HepG2 (cell line): ENCODE measurements around the gene LZTR1. TPM values are rescaled to one million over a fixed set of nuclear protein-coding genes. Genes with fewer than 3 reads are reported as not detected.

ENCODE experiments used
- BHLHE40 ChIP-seq: IDR thresholded peaks from 2 replicates; pipeline ENCODE4 v1.6.1; 2011; ENCODE audit warnings: low read length, improper control_type of control experiment
- FOSL1 ChIP-seq: sonication (generic); formaldehyde crosslinking; IDR thresholded peaks from 2 replicates; pipeline ENCODE4 v1.9.0; 2021; ENCODE audit warnings: missing genetic modification reagents, borderline replicate concordance
- FOXA1 ChIP-seq, 2 experiments: fragments of 450-650 bp in 1 of 2; sonication (generic) in 1 of 2; formaldehyde crosslinking in 1 of 2; IDR thresholded peaks; 2 replicates each; pipeline versions ENCODE4 v1.4.0 to v1.6.1; 2016 to 2020; ENCODE audit warnings: missing genetic modification reagents in 1 of 2
- HDAC6 ChIP-seq: fragments of 200-600 bp; sonication (generic); IDR thresholded peaks from 2 replicates; pipeline ENCODE4 v1.7.0; 2017; ENCODE audit warnings: mild to moderate bottlenecking, antibody characterized with exemption, low read length, low read depth
- HOXA3 ChIP-seq: sonication (generic); formaldehyde crosslinking; IDR thresholded peaks from 2 replicates; pipeline ENCODE4 v1.5.0; 2020; ENCODE audit warnings: missing genetic modification reagents
- IRF2 ChIP-seq: IDR thresholded peaks from 2 replicates; pipeline ENCODE4 v1.6.1; 2018; ENCODE audit warnings: missing genetic modification reagents, missing compliant biosample characterization
- ISL2 ChIP-seq: sonication (generic); formaldehyde crosslinking; IDR thresholded peaks from 2 replicates; pipeline ENCODE4 v1.5.0; 2020; ENCODE audit warnings: missing genetic modification reagents
- JUND ChIP-seq: sonication (generic); formaldehyde crosslinking; IDR thresholded peaks from 2 replicates; pipeline ENCODE4 v1.8.0; 2022; ENCODE audit warnings: mild to moderate bottlenecking, missing genetic modification reagents
- MAZ ChIP-seq, 2 experiments: sonication (generic) in 1 of 2; formaldehyde crosslinking in 1 of 2; IDR thresholded peaks; 2 replicates each; pipeline versions ENCODE4 v1.5.0 to v1.6.1; 2012 to 2020; ENCODE audit warnings: low read depth in 2 of 2, mild to moderate bottlenecking in 2 of 2, borderline replicate concordance in 1 of 2, improper control_type of control experiment in 1 of 2, low read length in 1 of 2, missing genetic modification reagents in 1 of 2, moderate library complexity in 1 of 2
- MIXL1 ChIP-seq: IDR thresholded peaks from 2 replicates; pipeline ENCODE4 v1.6.1; 2016
- NFIC ChIP-seq: IDR thresholded peaks from 2 replicates; pipeline ENCODE4 v1.6.1; 2012; ENCODE audit warnings: mild to moderate bottlenecking, low read length, inconsistent platforms
- NFKB2 ChIP-seq: sonication (generic); formaldehyde crosslinking; IDR thresholded peaks from 2 replicates; pipeline ENCODE4 v1.4.0; 2020; ENCODE audit warnings: missing genetic modification reagents, borderline replicate concordance
- NFYC ChIP-seq: IDR thresholded peaks from 2 replicates; pipeline ENCODE4 v1.6.1; 2016; ENCODE audit warnings: missing genetic modification reagents, missing compliant biosample characterization
- RARA ChIP-seq: IDR thresholded peaks from 2 replicates; pipeline ENCODE4 v1.6.1; 2016; ENCODE audit warnings: missing genetic modification reagents, missing compliant biosample characterization
- SALL2 ChIP-seq: sonication (generic); formaldehyde crosslinking; IDR thresholded peaks from 2 replicates; pipeline ENCODE4 v1.8.1; 2023; ENCODE audit warnings: mild to moderate bottlenecking, missing genetic modification reagents, inconsistent platforms
- SETDB1 ChIP-seq: sonication (generic); formaldehyde crosslinking; IDR thresholded peaks from 2 replicates; pipeline ENCODE4 v1.5.1; 2020; ENCODE audit warnings: missing genetic modification reagents, mild to moderate bottlenecking, borderline replicate concordance
- SMAD1 ChIP-seq: sonication (generic); formaldehyde crosslinking; IDR thresholded peaks from 2 replicates; pipeline ENCODE4 v1.4.0; 2020; ENCODE audit warnings: missing genetic modification reagents, low read depth, mild to moderate bottlenecking, borderline replicate concordance
- SNAPC2 ChIP-seq: sonication (generic); formaldehyde crosslinking; IDR thresholded peaks from 2 replicates; pipeline ENCODE4 v1.8.1; 2022; ENCODE audit warnings: mild to moderate bottlenecking, missing genetic modification reagents
- ZMYM3 ChIP-seq: sonication (generic); formaldehyde crosslinking; IDR thresholded peaks from 2 replicates; pipeline ENCODE4 v1.5.1; 2020; ENCODE audit warnings: mild to moderate bottlenecking, missing genetic modification reagents
- ZNF281 ChIP-seq: sonication (generic); formaldehyde crosslinking; IDR thresholded peaks from 2 replicates; pipeline ENCODE4 v1.4.0; 2020; ENCODE audit warnings: missing genetic modification reagents, borderline replicate concordance
- polyA plus RNA-seq, 8 experiments: library from polyadenylated mRNA; depleted of rRNA in 3 of 8; stranded (reverse) in 7 of 8; unstranded in 1 of 8; fragments of >200 nt; fragmentation: Illumina TruSeq in 4 of 8; extraction: Trizol in 4 of 8; gene quantifications; 2 replicates each; pipeline versions ENCODE4 v1.2.1 to v1.2.3, GENCODE V29; 2011 to 2016; ENCODE audit warnings: low read depth in 4 of 8, missing spikeins in 1 of 8, mixed read lengths in 1 of 8; ENCODE audit not compliant: insufficient read depth in 1 of 8
- total RNA-seq, 5 experiments: library from RNA; depleted of rRNA; stranded (reverse); fragments of >200 nt; fragmentation: Illumina TruSeq; extraction: Trizol; gene quantifications; 2 replicates each; pipeline ENCODE4 v1.2.3, GENCODE V29; 2016; ENCODE audit warnings: low read depth in 1 of 5
- TF ChIP-seq, protein P1 (sequence below): sonication (generic); formaldehyde crosslinking; IDR thresholded peaks from 2 replicates; pipeline ENCODE4 v1.8.0; 2022; ENCODE audit warnings: mild to moderate bottlenecking, missing genetic modification reagents, borderline replicate concordance
- TF ChIP-seq, protein P2 (sequence below): sonication (generic); formaldehyde crosslinking; IDR thresholded peaks from 2 replicates; pipeline ENCODE4 v1.4.0; 2020; ENCODE audit warnings: mild to moderate bottlenecking, missing genetic modification reagents
- TF ChIP-seq, protein P3 (sequence below): sonication (generic); formaldehyde crosslinking; IDR thresholded peaks from 2 replicates; pipeline ENCODE4 v1.9.0; 2021; ENCODE audit warnings: missing genetic modification reagents, borderline replicate concordance

The LZTR1 gene
- total and polyA plus RNA-seq, 2 of the 13 experiments (the other 11 are each of a cell fraction or from before 2014, with no cell fraction given) = 21.8 to 22.4 TPM

DNA sequence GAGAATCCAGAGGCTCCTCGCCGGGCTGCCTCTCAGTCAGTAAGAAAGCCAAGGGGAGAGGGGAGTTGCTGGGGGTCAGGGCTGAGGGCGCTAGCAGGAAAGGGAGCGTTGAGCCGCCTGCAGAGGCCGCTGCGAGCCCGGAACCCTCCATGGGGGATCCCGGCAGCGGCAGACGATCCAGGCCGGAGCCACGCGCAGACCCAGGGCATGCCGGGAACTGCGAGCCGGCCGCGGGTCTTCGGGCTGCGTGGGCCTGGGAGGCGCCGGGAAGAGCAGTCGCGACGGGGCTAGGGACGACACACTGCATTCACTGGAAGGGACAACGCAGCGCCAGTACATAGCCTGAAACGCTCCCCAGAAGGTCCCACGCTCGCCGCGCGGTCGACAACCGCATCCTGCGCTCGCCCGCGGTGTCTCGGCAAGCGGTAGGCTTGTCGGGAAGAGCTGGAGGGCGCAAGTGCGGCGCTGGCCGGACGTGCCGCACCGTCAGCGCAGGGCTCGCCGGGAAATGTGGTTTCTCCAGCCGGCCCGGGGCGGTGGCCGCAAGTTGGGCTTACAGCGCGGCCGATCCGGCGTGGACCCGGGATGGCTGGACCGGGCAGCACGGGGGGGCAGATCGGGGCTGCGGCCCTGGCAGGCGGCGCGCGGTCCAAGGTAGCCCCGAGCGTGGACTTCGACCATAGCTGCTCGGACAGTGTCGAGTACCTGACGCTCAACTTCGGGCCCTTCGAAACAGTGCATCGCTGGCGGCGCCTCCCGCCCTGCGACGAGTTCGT lies at the start of gene LZTR1 (continued):
- TF ChIP-seq ZNF281 (CRISPR knock-in tag) (peak; percentile 19; the same call in 1 of the 2 replicates), FOXA1 (IDR thresholded peaks at IDR 0.05) (no peak), FOXA1 (CRISPR knock-in tag; IDR thresholded peaks at IDR 0.05) (0 out of 2 replicates have a peak, but pooled peaks have one; percentile 34), HOXA3 (CRISPR knock-in tag) (peak; percentile 86), SALL2 (CRISPR knock-in tag) (peak; percentile 91), SMAD1 (CRISPR knock-in tag) (peak; percentile 96), MIXL1 (0 out of 2 replicates have a peak, but pooled peaks have one; percentile 45), ISL2 (CRISPR knock-in tag) (peak; percentile 84), NFKB2 (CRISPR knock-in tag) (peak; percentile 92; the same call in 1 of the 2 replicates), RARA (peak; percentile 40; the same call in 1 of the 2 replicates), SNAPC2 (peak; percentile 97), FOSL1 (CRISPR knock-in tag) (no peak), MAZ (IDR thresholded peaks at IDR 0.05; ENCODE audit: borderline replicate concordance, low read depth, low read length) (no peak), MAZ (CRISPR knock-in tag; IDR thresholded peaks at IDR 0.05; ENCODE audit: low read depth) (peak; percentile 92), IRF2 (CRISPR knock-in tag) (peak; percentile 70), JUND (CRISPR knock-in tag) (peak; percentile 29; the same call in 1 of the 2 replicates), SETDB1 (CRISPR knock-in tag) (no peak), ZMYM3 (CRISPR knock-in tag) (peak; percentile 29; the same call in 1 of the 2 replicates), NFYC (CRISPR knock-in tag) (peak; percentile 20; the same call in 1 of the 2 replicates), BHLHE40 (no peak), HDAC6 (no peak), NFIC (no peak)
- TF ChIP-seq, protein P1, sequence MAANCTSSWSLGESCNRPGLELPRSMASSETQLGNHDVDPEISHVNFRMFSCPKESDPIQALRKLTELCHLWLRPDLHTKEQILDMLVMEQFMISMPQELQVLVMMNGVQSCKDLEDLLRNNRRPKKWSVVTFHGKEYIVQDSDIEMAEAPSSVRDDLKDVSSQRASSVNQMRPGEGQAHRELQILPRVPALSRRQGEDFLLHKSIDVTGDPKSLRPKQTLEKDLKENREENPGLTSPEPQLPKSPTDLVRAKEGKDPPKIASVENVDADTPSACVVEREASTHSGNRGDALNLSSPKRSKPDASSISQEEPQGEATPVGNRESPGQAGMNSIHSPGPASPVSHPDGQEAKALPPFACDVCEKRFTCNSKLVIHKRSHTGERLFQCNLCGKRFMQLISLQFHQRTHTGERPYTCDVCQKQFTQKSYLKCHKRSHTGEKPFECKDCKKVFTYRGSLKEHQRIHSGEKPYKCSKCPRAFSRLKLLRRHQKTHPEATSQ (CRISPR knock-in tag) = peak; percentile 79
- TF ChIP-seq, protein P2, sequence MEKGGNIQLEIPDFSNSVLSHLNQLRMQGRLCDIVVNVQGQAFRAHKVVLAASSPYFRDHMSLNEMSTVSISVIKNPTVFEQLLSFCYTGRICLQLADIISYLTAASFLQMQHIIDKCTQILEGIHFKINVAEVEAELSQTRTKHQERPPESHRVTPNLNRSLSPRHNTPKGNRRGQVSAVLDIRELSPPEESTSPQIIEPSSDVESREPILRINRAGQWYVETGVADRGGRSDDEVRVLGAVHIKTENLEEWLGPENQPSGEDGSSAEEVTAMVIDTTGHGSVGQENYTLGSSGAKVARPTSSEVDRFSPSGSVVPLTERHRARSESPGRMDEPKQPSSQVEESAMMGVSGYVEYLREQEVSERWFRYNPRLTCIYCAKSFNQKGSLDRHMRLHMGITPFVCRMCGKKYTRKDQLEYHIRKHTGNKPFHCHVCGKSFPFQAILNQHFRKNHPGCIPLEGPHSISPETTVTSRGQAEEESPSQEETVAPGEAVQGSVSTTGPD = no peak
- TF ChIP-seq, protein P3, sequence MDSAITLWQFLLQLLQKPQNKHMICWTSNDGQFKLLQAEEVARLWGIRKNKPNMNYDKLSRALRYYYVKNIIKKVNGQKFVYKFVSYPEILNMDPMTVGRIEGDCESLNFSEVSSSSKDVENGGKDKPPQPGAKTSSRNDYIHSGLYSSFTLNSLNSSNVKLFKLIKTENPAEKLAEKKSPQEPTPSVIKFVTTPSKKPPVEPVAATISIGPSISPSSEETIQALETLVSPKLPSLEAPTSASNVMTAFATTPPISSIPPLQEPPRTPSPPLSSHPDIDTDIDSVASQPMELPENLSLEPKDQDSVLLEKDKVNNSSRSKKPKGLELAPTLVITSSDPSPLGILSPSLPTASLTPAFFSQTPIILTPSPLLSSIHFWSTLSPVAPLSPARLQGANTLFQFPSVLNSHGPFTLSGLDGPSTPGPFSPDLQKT (CRISPR knock-in tag) = peak; percentile 60; the same call in 1 of the 2 replicates
